GM20000 (cell line): ENCODE measurements around the gene ATP8B1.

Experiments used
- DNase-seq: peaks from one replicate; pipeline ENCODE4 v3.0.0; 2012; ENCODE audit warnings: low spot score
- CTCF ChIP-seq: IDR thresholded peaks from 2 replicates; pipeline ENCODE4 v1.5.1; 2012; ENCODE audit warnings: mild to moderate bottlenecking, control low read depth; ENCODE audit errors: extremely low read depth, missing control alignments

Gene ATP8B1

GRCh38 chr18:57790316-57790715, 12.8 kb downstream of the ATP8B1 start:
- TF ChIP-seq CTCF = no peak
- no peak for DNase-seq

GRCh38 chr18:57789759-57790158, 13.4 kb downstream of the ATP8B1 start:
- no peak for DNase-seq
- no peak for TF ChIP-seq CTCF

GRCh38 chr18:57789090-57789489, 14.0 kb downstream of the ATP8B1 start:
- DNase-seq = no peak
- no peak for TF ChIP-seq CTCF

- no peak for DNase-seq
- no peak for TF ChIP-seq CTCF
Observed at GRCh38 chr18:57787068-57787685, 15.9 kb downstream of the ATP8B1 start.

- no peak for TF ChIP-seq CTCF
- no peak for DNase-seq
Observed at GRCh38 chr18:57785751-57786437, 17.2 kb downstream of the ATP8B1 start.

- TF ChIP-seq CTCF = no peak
- no peak for DNase-seq
Observed at GRCh38 chr18:57784801-57785114, 18.4 kb downstream of the ATP8B1 start.

GRCh38 chr18:57784034-57784800, 18.9 kb downstream of the ATP8B1 start:
- no peak for TF ChIP-seq CTCF
- no peak for DNase-seq
